HG02970 (cell line): ENCODE measurements around the gene PTTG1IP.

ENCODE experiments used
- ATAC-seq: cut with Tn5 transposase; IDR thresholded peaks from one replicate; pipeline ENCODE4 v1.9.1; 2021; ENCODE audit warnings: mild to moderate bottlenecking, moderate library complexity, moderate number of reproducible peaks; ENCODE audit not compliant: unreplicated experiment, low FRiP score

Gene PTTG1IP

DNA sequence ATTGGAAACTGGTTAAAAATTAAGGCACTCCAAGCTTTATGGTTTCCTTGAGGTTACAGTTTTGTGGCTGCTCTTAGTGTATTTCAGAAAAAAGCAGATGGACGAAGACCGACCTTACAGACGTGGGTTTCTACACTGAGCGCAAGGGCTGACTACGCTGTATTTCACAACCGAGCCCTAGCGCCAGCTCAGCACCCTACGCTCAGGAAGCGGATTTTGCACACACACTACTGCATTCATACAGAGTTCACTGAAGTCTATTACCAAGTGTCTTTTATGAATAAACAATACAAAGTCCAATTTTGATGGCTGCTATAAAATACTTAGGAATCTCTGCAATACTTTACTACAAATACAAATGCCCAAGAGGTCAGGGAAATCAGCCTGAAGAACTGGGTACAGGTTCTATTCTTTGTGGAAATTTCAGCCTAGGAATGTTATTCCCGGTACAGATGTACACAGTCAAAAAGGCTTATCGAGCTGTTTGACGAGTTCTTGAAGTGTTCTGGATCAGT lies 23.8 kb downstream of the PTTG1IP start:
- ATAC-seq: no peak

DNA sequence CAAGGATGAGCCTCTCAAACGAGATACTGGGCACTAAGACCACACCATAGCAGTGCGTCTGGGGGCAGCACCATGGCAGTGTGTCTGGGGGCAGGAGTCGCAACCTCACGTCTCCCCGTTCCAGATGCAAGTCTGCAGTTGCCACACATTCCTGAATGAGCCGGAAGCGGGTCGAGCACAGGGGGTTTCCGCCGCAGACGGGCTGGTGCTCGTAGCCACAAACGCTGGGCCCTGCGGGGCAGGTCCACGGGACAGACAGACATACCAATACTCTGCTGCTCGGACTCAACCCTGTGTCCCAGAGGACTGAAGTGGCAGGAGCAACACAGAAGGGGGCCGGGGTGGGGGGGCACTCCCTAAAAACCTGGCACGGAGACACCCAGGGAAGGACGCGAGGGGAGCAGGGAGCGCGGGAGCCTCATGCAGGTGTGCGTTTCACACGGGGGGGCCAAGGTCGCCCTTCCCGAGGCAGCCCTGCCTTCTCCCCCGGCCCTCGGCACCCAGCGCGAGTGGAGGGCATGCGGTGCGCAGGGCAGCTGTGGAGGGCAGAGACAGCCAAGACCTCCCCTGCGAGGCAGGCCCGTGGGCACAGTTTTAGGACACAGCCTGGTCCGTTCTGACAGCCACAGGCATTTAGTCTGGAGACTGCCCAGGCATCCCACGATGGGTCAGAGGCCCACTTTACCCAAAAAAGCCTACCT lies 24.5 kb downstream of the PTTG1IP start:
- no peak for ATAC-seq

- ATAC-seq: no peak
These were observed 26.0 kb downstream of the PTTG1IP start for GRCh38 chr21:44847261-44848056.

DNA sequence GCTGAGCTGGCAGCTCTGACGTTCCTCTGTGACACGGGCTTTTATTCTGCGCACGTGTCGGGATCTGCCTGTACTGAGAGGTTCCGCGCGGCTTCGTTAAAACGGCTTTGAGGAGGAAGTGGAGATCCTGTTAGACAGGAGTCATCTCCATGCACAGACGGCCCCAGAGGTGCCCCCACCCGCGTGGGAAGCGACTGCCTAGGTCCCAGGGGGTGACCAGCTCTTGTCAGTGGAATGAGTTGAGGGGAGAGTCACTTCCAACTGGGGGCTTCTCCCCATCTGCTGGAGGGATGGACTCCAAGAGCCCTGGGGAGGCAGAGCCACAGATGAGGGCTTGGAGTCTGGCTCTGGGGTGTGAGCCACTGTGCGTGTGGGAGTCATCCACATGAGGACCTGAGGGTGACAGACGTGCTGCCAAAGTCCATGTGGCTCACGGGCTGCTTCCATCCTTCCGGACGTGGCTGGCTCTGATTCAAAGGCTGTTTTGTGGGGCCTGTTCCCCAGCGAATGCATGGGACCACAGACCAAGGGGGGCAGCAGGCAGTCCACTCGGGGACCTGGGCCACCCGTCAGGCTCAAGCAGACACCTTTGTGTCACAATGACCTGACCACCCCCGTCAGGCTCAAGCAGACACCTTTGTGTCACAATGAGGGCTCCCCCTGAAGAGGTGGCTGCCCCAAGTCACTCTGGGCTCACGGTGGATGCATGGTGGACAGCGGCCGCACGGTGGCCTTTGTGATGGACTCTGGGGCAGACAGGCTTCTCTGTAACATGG lies 26.8 kb downstream of the PTTG1IP start:
- no peak for ATAC-seq

- no peak for ATAC-seq
These were observed 27.3 kb downstream of the PTTG1IP start for GRCh38 chr21:44846224-44846484.

- no peak for ATAC-seq
These were observed 27.9 kb downstream of the PTTG1IP start for GRCh38 chr21:44845418-44846223.

DNA sequence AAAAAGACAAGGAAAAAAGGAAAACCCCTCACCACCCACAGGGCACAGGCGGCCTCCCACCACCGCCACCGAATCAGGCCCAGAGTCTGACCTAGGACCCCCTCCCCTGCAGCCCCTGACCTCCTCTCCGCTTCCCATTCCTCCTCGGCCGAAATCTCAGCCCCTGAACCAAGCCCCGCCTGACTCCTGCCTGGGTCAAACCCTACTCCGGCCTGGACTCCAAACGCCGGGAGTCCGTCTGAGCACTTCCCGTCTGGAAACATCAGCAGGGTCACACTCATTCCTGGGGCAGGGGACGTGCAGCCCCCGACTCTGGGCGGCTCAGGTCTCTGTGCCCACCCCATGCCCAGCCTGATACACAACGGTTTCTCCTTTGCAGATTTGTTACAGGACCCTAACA lies 29.2 kb downstream of the PTTG1IP start:
- ATAC-seq: no peak

- no peak for ATAC-seq
These were observed 30.6 kb downstream of the PTTG1IP start for GRCh38 chr21:44842721-44843445.

GRCh38 chr21:44842087-44842486 lies 31.4 kb downstream of the PTTG1IP start:
- ATAC-seq: no peak

GRCh38 chr21:44840771-44841170 lies 32.7 kb downstream of the PTTG1IP start:
- ATAC-seq: no peak

DNA sequence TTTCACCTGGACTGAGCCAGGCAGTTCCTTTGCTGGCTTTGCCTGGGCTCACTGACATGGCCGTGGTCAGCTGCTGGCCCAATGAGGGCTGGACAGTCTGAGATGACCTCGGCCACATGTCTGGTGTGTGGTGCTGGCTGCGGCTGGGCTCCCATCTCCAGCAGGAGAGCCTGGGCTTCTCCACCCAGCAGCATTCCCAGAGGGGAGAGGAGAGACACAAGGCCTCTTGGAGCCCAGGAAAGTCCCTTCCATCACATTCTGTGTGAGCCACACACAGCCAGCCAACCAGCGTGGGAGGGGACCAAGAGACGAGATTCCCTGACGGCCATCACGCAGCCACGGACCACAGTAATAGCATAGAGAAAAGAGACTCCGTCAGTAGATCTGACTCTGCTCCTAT lies 34.5 kb downstream of the PTTG1IP start:
- ATAC-seq: no peak

- ATAC-seq: no peak
These were observed 35.2 kb downstream of the PTTG1IP start for GRCh38 chr21:44838039-44838895.

- ATAC-seq: no peak
These were observed 36.0 kb downstream of the PTTG1IP start for GRCh38 chr21:44837537-44837936.

- ATAC-seq: no peak
These were observed 36.6 kb downstream of the PTTG1IP start for GRCh38 chr21:44836666-44837471.

DNA sequence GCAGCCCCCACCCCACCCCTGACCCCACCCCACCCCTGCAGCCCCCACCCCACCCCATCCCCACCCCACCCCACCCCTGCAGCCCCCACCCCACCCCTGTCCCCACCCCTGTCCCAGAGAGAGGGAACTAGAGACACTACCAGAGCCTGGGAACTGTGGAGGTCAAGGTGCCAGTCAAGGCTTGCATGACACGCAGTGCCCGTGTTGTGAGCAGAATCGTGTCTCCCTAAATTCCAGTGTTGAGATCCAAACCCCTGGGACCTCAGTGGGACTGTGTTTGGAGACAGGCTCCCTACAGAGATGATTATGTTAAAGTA lies 37.2 kb downstream of the PTTG1IP start:
- ATAC-seq: no peak

DNA sequence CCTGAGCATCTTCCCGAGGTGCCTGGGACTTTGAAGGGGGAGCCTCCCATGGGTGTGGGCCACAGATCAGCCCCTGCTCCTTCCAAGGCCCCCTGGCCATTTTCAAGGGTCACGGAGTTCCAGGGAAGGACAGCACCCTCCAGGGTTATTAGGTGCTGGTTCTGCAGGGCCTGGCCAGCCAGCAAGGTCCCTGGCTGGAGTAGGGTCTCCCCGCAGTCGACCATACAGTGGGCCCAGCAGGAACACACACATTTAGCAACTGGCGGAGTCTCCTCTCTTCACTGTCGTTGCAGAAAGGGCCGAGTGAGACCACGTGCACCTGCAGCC lies 37.9 kb downstream of the PTTG1IP start:
- no peak for ATAC-seq

DNA sequence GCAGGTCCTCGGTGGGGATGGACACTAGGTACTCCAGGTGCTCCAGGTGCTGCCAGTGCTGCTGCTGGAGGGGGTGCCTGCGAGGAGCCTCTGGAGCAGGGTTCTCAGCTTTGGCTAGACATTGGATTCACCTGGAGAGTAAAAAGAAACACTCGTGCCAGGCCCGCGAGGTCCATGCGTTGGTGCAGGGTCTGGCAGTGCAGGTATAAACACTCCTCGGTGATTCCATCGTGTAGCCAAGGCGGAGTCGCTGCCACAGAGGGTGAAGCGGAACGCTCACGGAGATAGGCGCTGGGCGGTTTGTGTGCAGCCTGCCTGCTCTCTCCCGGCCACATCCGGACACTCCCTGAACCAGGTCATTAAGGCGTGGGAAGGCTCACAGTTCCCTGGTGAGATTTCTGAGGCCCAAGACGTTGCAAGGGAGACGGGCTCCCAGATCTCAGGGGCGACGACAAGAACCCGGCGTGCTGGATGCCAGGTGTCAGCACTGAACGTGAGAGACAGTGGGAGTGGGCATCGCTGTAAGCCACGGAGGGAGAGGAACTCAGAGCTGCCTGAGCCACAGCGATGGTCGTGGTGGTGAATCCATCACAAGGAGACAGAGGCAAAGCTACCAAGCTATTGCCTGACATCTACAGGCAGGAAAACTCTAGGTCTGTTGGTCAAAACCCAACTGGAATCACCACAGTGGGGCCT lies 38.4 kb downstream of the PTTG1IP start:
- no peak for ATAC-seq
